H9 (cell line): ENCODE data around the gene KLHL3. TPM values are rescaled to one million over a fixed set of nuclear protein-coding genes. Genes with fewer than 3 reads are reported as not detected.

Experiments used
- DNase-seq: peaks from one replicate; pipeline ENCODE4 v3.0.0-alpha.2; 2017
- H2AFZ ChIP-seq: one replicate; pipeline ENCODE4 v1.6.1; 2013; ENCODE audit warnings: mild to moderate bottlenecking, low read length, control low read depth, moderate library complexity
- H2AK5ac ChIP-seq: 2 replicates; pipeline ENCODE4 v1.6.1; 2013; ENCODE audit warnings: low read length, control low read depth, mixed read lengths; ENCODE audit not compliant: insufficient read length
- H2BK120ac ChIP-seq: one replicate; pipeline ENCODE4 v1.6.1; 2013; ENCODE audit warnings: low read depth, mild to moderate bottlenecking, low read length, control low read depth, inconsistent platforms; ENCODE audit not compliant: poor library complexity, severe bottlenecking
- H2BK12ac ChIP-seq: 2 replicates; pipeline ENCODE4 v1.6.1; 2013; ENCODE audit warnings: low read length, control low read depth, mixed read lengths, low read depth; ENCODE audit not compliant: insufficient read length
- H2BK15ac ChIP-seq: 2 replicates; pipeline ENCODE4 v1.6.1; 2013; ENCODE audit warnings: low read depth, low read length, control low read depth
- H2BK20ac ChIP-seq: one replicate; pipeline ENCODE4 v1.6.1; 2013; ENCODE audit warnings: low read depth, mild to moderate bottlenecking, low read length, control low read depth, inconsistent platforms; ENCODE audit not compliant: poor library complexity, severe bottlenecking
- H2BK5ac ChIP-seq: 2 replicates; pipeline ENCODE4 v1.6.1; 2013; ENCODE audit warnings: low read length, control low read depth, mixed read lengths; ENCODE audit not compliant: insufficient read length
- H3K14ac ChIP-seq: 2 replicates; pipeline ENCODE4 v1.6.1; 2013; ENCODE audit warnings: low read length, control low read depth; ENCODE audit not compliant: insufficient read depth
- H3K18ac ChIP-seq: 2 replicates; pipeline ENCODE4 v1.6.1; 2013; ENCODE audit warnings: low read depth, mild to moderate bottlenecking, mixed read lengths, low read length, control low read depth; ENCODE audit not compliant: insufficient read length
- H3K23ac ChIP-seq: 2 replicates; pipeline ENCODE4 v1.6.1; 2013; ENCODE audit warnings: low read length, control low read depth, mixed read lengths, low read depth; ENCODE audit not compliant: insufficient read length
- H3K23me2 ChIP-seq: 2 replicates; pipeline ENCODE4 v1.6.1; 2013; ENCODE audit warnings: low read depth, mild to moderate bottlenecking, mixed read lengths, low read length, control low read depth; ENCODE audit not compliant: insufficient read length, poor library complexity, severe bottlenecking
- H3K27ac ChIP-seq: 2 replicates; pipeline ENCODE4 v1.5.1; 2013; ENCODE audit warnings: low read length, control low read depth, mixed read lengths, low read depth; ENCODE audit not compliant: insufficient read length
- H3K27me3 ChIP-seq: 2 replicates; pipeline ENCODE4 v1.6.1; 2013; ENCODE audit warnings: low read length, control low read depth, inconsistent platforms; ENCODE audit not compliant: insufficient read depth
- H3K4ac ChIP-seq: 2 replicates; pipeline ENCODE4 v1.6.1; 2013; ENCODE audit warnings: low read depth, mild to moderate bottlenecking, control low read depth, inconsistent platforms, low read length, moderate library complexity
- H3K4me1 ChIP-seq: 2 replicates; pipeline ENCODE4 v1.6.1; 2013; ENCODE audit warnings: low read length, control low read depth, inconsistent platforms; ENCODE audit not compliant: insufficient read depth
- H3K4me2 ChIP-seq: 2 replicates; pipeline ENCODE4 v1.6.1; 2013; ENCODE audit warnings: low read length, control low read depth, mixed read lengths; ENCODE audit not compliant: insufficient read length, insufficient read depth
- H3K56ac ChIP-seq: 2 replicates; pipeline ENCODE4 v1.6.1; 2013; ENCODE audit warnings: low read depth, mild to moderate bottlenecking, mixed read lengths, low read length, control low read depth; ENCODE audit not compliant: insufficient read length
- H3K79me1 ChIP-seq: 2 replicates; pipeline ENCODE4 v1.6.1; 2013; ENCODE audit warnings: low read depth, mild to moderate bottlenecking, moderate library complexity, low read length, control low read depth, inconsistent platforms; ENCODE audit not compliant: insufficient read depth, poor library complexity, severe bottlenecking
- H3K79me2 ChIP-seq: 2 replicates; pipeline ENCODE4 v1.6.1; 2013; ENCODE audit warnings: low read length, control low read depth, inconsistent platforms; ENCODE audit not compliant: insufficient read depth
- H3K9ac ChIP-seq: 2 replicates; pipeline ENCODE4 v1.6.1; 2013; ENCODE audit warnings: low read length, control low read depth, mixed read lengths; ENCODE audit not compliant: insufficient read length; ENCODE audit errors: extremely low read depth
- H3K9me3 ChIP-seq: one replicate; pipeline ENCODE4 v1.6.1; 2013; ENCODE audit warnings: low read depth, low read length, inconsistent platforms; ENCODE audit not compliant: control insufficient read depth
- H3T11ph ChIP-seq: one replicate; pipeline ENCODE4 v1.6.1; 2013; ENCODE audit warnings: mild to moderate bottlenecking, low read length, control low read depth, inconsistent platforms
- H4K20me1 ChIP-seq: one replicate; pipeline ENCODE4 v1.6.1; 2013; ENCODE audit not compliant: control insufficient read depth, insufficient read length, insufficient read depth
- H4K5ac ChIP-seq: 2 replicates; pipeline ENCODE4 v1.6.1; 2013; ENCODE audit warnings: low read depth, mild to moderate bottlenecking, mixed read lengths, low read length, control low read depth; ENCODE audit not compliant: insufficient read length
- H4K8ac ChIP-seq: replicated peaks from 2 replicates; pipeline ENCODE4 v1.6.1; 2013; ENCODE audit warnings: low read length, control low read depth, mixed read lengths, low read depth; ENCODE audit not compliant: insufficient read length
- H4K91ac ChIP-seq: 2 replicates; pipeline ENCODE4 v1.6.1; 2013; ENCODE audit warnings: low read depth, mild to moderate bottlenecking, moderate library complexity, mixed read lengths, low read length, control low read depth; ENCODE audit not compliant: insufficient read length
- H3K27ac Mint-ChIP-seq, 3 experiments: 2 replicates in 2 of 3; 3 replicates in 1 of 3; pipeline ENCODE4 v1.8.0; 2020 to 2021; ENCODE audit warnings: mixed read lengths in 3 of 3, mild to moderate bottlenecking in 1 of 3, moderate library complexity in 1 of 3
- H3K27me3 Mint-ChIP-seq: 2 replicates; pipeline ENCODE4 v1.8.0; 2021; ENCODE audit warnings: low read depth, mild to moderate bottlenecking, moderate library complexity, mixed read lengths
- H3K36me3 Mint-ChIP-seq, 3 experiments: 2 replicates in 2 of 3; 3 replicates in 1 of 3; pipeline ENCODE4 v1.8.0; 2020 to 2021; ENCODE audit warnings: low read depth in 3 of 3, mixed read lengths in 3 of 3; ENCODE audit not compliant: insufficient read depth in 1 of 3
- H3K4me1 Mint-ChIP-seq, 2 experiments: 2 replicates each; pipeline ENCODE4 v1.8.0; 2020; ENCODE audit warnings: mixed read lengths in 2 of 2
- H3K4me3 Mint-ChIP-seq, 2 experiments: 2 replicates in 1 of 2; 3 replicates in 1 of 2; pipeline ENCODE4 v1.8.0; 2020 to 2021; ENCODE audit warnings: mild to moderate bottlenecking in 2 of 2, mixed read lengths in 2 of 2, moderate library complexity in 1 of 2
- H3K9me3 Mint-ChIP-seq, 2 experiments: 2 replicates in 1 of 2; 3 replicates in 1 of 2; pipeline ENCODE4 v1.8.0; 2020; ENCODE audit warnings: mild to moderate bottlenecking in 2 of 2, mixed read lengths in 2 of 2, moderate library complexity in 1 of 2
- CTCF ChIP-seq: fragments of 200-600 bp; sonication (generic); conservative IDR thresholded peaks from 3 replicates; pipeline ENCODE4 v1.8.0; 2021; ENCODE audit warnings: antibody characterized with exemption, mild to moderate bottlenecking
- WGBS: extraction: QIAGEN DNeasy Blood & Tissue Kit; methylation state at CpG from one replicate; pipeline ENCODE4 v1.1.7; 2013; ENCODE audit warnings: missing lambda C conversion rate, low lambda C conversion rate, mixed read lengths; ENCODE audit not compliant: insufficient read length; ENCODE audit errors: extremely low coverage; 5-methylcytosine and 5-hydroxymethylcytosine counted together
- total RNA-seq: library from RNA; stranded (reverse); gene quantifications from 2 replicates; pipeline ENCODE4 v1.2.1, GENCODE V29; 2021

The KLHL3 gene
- total RNA-seq, 1 experiment from 2014 or later, result 12.8 TPM

- Histone ChIP-seq H3T11ph (no peak overlapping the region), H4K20me1 (no peaks in the 10 kb centered on the region), H3K14ac (no peak overlapping the region), H4K91ac (no peak overlapping the region), H3K56ac (no peak overlapping the region), H2BK120ac (no peak overlapping the region), H4K8ac (no peak overlapping the region), H2BK20ac (no peak overlapping the region), H3K9ac (no peak overlapping the region), H3K4ac (no peak overlapping the region), H2AFZ (no peak overlapping the region), H3K79me2 (no peaks in the 10 kb centered on the region), H3K9me3 (no peaks in the 10 kb centered on the region), H2BK5ac (no peak overlapping the region), H3K27me3 (no peaks in the 10 kb centered on the region), H3K18ac (no peak overlapping the region), H2AK5ac (no peak overlapping the region), H3K4me2 (no peak overlapping the region), H3K23me2 (no peaks in the 10 kb centered on the region), H3K23ac (no peak overlapping the region), H3K79me1 (no peaks in the 10 kb centered on the region), H2BK12ac (no peak overlapping the region), H3K27ac (no peak overlapping the region), H3K4me1 (no peaks in the 10 kb centered on the region), H4K5ac (no peak overlapping the region), H2BK15ac (no peak overlapping the region)
- H3K9me3 Mint-ChIP-seq, result no peaks in the 10 kb centered on the region; a peak in 1 of 5 replicates
- TF ChIP-seq CTCF, result no peak
- no peak overlapping the region for H3K4me3 Mint-ChIP-seq
- H3K36me3 Mint-ChIP-seq, result no peaks in the 10 kb centered on the region
- H3K4me1 Mint-ChIP-seq, result peaks cover 12 to 14% of the 10 kb centered on the region in 2 experiments
- DNase-seq, result no peak
- H3K27me3 Mint-ChIP-seq, result peaks cover 3% of the 10 kb centered on the region; the same call in 1 of the 2 replicates
- H3K27ac Mint-ChIP-seq, result no peak overlapping the region
- no CpG with 5 or more reads among the region's 5 CpGs for WGBS
Measured at GRCh38 chr5:137607771-137608170, 128.1 kb downstream of the KLHL3 start.
